Bronchial epithelial cell (primary cell): ENCODE measurements around the gene AGO3. TPM values are rescaled to one million over a fixed set of nuclear protein-coding genes. Genes with fewer than 3 reads are reported as not detected.

Experiments used
- DNase-seq: peaks from one replicate; pipeline ENCODE4 v3.0.0-alpha.2; 2010; ENCODE audit warnings: low read depth
- FAIRE-seq: peaks from 2 replicates; lab custom pipeline; 2011; peaks lifted over from hg19 to GRCh38; lab: Jason Lieb, UNC
- H3K27me3 ChIP-seq: 2 replicates; pipeline ENCODE4 v1.5.1; 2011; ENCODE audit warnings: low read length; ENCODE audit not compliant: control insufficient read depth, insufficient read depth
- H3K36me3 ChIP-seq: 2 replicates; pipeline ENCODE4 v1.5.1; 2011; ENCODE audit warnings: low read length; ENCODE audit not compliant: control insufficient read depth, insufficient read depth
- H3K4me3 ChIP-seq: 2 replicates; pipeline ENCODE4 v1.5.1; 2011; ENCODE audit warnings: mild to moderate bottlenecking, low read depth, low read length, control low read depth
- total RNA-seq: library from RNA; depleted of rRNA; stranded (reverse); fragments of >200 nt; gene quantifications from 2 replicates; pipeline ENCODE4 v1.2.1, GENCODE V29; 2014
- TF ChIP-seq, protein P1 (sequence below): IDR thresholded peaks from 2 replicates; pipeline ENCODE4 v1.5.1; 2011; ENCODE audit warnings: mild to moderate bottlenecking, moderate library complexity, low read length, control low read depth, inconsistent platforms; ENCODE audit not compliant: insufficient read depth, severe bottlenecking

The AGO3 gene
- total RNA-seq, 1 donor from 2014 or later, result 9.5 TPM

DNA sequence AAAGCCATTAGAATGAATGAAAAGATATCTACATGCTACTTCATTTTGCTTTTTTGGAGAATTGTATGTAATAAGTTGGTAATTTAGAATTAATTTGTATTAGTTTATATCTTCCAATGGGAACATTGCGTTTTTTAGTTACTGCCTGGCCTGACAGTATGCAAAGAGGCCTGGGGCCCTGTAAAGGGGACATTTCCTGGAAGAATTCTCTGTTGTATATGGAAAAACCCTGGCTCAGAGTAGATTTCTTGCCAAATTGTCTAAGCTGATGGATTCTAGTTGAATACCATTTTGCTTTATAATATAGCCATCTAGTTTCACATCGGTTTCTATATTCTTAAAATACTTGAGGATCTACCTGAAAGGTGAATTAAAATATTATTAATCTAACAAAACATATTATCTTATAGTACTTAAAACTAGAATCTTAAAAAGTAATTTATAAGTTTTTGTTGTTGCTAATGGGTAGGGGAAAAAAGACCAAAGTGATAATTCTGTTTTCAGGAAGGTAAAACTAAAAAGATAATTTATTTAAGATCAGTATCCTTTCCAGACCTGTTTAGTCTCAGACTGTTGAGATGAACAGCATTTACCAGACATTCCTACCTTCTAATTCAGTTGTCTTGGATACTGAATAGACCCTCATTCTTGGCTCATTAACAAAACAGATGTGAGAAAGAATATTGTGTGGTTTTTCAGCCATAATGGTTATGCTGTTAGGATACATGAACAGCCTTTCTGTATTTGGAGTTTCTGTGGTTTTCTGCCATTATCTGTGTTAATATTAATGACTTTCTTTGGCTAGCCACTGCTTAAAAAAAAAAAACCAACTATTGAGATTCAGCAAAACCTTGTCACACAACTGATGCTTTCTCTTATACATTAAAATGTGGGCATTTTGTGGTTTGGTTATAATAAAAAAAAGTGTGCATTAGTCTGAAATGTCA, 4.8 kb downstream of the AGO3 start:
- Histone ChIP-seq H3K4me3 (no peak overlapping the region), H3K36me3 (no peaks in the 10 kb centered on the region), H3K27me3 (no peaks in the 10 kb centered on the region)
- DNase-seq (no peak), FAIRE-seq (no peak)
- TF ChIP-seq, protein P1, sequence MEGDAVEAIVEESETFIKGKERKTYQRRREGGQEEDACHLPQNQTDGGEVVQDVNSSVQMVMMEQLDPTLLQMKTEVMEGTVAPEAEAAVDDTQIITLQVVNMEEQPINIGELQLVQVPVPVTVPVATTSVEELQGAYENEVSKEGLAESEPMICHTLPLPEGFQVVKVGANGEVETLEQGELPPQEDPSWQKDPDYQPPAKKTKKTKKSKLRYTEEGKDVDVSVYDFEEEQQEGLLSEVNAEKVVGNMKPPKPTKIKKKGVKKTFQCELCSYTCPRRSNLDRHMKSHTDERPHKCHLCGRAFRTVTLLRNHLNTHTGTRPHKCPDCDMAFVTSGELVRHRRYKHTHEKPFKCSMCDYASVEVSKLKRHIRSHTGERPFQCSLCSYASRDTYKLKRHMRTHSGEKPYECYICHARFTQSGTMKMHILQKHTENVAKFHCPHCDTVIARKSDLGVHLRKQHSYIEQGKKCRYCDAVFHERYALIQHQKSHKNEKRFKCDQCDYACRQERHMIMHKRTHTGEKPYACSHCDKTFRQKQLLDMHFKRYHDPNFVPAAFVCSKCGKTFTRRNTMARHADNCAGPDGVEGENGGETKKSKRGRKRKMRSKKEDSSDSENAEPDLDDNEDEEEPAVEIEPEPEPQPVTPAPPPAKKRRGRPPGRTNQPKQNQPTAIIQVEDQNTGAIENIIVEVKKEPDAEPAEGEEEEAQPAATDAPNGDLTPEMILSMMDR, result no peak

GRCh38 chr1:35936838-35937237, 5.9 kb downstream of the AGO3 start:
- H3K36me3 ChIP-seq, result no peaks in the 10 kb centered on the region
- TF ChIP-seq, protein P1, result no peak
- FAIRE-seq (no peak), DNase-seq (no peak)
- no peaks in the 10 kb centered on the region for H3K27me3 ChIP-seq
- H3K4me3 ChIP-seq, result no peak overlapping the region

DNA sequence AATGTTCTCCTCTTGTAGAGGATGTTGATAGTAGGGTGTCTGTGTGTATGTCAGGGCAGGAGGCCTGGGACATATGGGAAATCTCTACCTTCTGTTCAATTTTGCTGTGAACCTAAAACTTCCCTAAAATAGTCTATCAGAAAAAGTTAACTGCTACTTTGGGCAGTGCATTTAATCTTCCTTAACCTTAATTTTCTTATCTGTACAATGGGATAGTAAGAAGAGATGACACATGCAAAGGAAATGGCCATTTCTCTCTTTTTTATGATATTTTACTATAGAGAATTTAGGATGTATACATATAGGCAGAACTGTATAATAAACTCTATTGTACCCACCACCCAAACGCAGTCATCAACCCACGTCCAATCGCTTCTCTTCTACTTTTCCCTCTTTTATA, 8.6 kb downstream of the AGO3 start:
- DNase-seq (no peak), FAIRE-seq (no peak)
- Histone ChIP-seq H3K4me3 (no peak overlapping the region), H3K36me3 (no peaks in the 10 kb centered on the region), H3K27me3 (no peaks in the 10 kb centered on the region)
- TF ChIP-seq, protein P1, result no peak

DNA sequence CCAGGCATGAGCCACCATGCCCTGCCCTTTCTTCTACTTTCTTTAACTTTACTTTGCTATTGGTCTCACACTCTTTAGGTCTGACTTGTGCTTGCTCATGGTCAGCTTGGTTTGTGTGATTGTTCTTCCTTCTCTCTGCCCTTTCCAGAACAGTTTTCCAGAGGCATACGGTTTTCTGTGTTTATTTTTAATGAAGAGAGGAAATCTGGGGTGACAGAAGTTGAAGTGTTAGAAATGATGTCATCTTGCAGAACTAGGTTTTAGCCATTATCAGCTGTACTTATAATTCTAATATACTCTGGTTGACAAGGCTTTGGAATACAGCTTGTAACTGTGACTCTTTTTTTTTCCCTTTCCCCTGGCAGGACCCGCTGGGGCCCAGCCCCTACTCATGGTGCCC, 14.4 kb downstream of the AGO3 start:
- H3K36me3 ChIP-seq, result peaks cover 1% of the 10 kb centered on the region
- no peaks in the 10 kb centered on the region for H3K27me3 ChIP-seq
- DNase-seq, result no peak
- TF ChIP-seq, protein P1, result no peak
- FAIRE-seq, result no peak
- no peak overlapping the region for H3K4me3 ChIP-seq

DNA sequence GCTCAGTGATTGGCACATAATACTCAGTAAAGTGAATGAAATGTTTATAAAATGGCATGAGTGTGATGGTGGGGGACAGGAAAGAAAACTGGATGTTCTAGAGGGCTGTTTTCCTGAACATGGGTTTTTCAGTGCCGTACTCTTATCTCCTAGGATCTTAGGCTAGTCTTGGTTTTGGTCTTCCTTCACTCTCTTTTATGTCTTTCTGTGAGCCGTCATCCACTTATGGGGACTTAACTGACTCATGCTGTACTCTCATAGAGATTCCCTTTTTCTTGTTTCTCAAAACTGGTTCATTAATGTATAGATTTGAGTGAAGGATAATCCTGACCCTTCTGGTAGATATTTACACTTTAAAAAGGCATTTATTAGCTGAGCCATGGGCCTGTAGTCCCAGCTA, 16.6 kb downstream of the AGO3 start:
- peaks cover 1% of the 10 kb centered on the region for H3K36me3 ChIP-seq

More for the DNA sequence above, 16.6 kb downstream of the AGO3 start:
- DNase-seq (no peak), FAIRE-seq (no peak)
- TF ChIP-seq, protein P1, result no peak
- Histone ChIP-seq H3K4me3 (no peak overlapping the region), H3K27me3 (no peaks in the 10 kb centered on the region)
